ENCODE results near the gene RPTOR. TPM values are rescaled to one million over a fixed set of nuclear protein-coding genes. Genes with fewer than 3 reads are reported as not detected.

Gene RPTOR
- total and polyA plus RNA-seq, 10 of the 15 experiments (the other 5 are each of a cell fraction or from before 2014, with no cell fraction given) = 0.18 to 32.1 (median 7.8) TPM

DNA sequence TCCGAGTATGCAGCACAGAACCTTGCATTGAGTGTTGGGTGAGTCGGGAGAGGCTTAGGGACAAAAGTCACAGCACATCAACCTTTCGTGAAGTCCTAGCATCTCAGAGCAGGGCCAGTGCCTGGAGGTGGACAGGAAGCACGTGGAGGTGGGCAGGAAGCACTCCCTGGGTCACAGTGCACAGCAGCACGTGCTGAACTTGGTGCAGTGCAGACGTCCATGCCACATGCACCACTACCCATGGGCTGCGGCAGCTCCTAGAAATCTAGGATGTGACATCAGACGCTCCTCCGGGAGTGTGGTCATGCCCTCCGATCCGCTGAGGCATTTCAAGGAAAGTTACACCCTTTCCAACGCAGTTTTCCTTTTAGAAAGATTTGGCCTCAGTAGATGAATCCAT lies 363.6 kb downstream of the RPTOR start (continued):
- TF ChIP-seq, protein P1, sequence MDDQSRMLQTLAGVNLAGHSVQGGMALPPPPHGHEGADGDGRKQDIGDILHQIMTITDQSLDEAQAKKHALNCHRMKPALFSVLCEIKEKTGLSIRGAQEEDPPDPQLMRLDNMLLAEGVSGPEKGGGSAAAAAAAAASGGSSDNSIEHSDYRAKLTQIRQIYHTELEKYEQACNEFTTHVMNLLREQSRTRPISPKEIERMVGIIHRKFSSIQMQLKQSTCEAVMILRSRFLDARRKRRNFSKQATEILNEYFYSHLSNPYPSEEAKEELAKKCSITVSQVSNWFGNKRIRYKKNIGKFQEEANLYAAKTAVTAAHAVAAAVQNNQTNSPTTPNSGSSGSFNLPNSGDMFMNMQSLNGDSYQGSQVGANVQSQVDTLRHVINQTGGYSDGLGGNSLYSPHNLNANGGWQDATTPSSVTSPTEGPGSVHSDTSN (IDR thresholded peaks at IDR 0.05; ENCODE audit: insufficient replicate concordance, low read depth, low read length) = no peak

DNA sequence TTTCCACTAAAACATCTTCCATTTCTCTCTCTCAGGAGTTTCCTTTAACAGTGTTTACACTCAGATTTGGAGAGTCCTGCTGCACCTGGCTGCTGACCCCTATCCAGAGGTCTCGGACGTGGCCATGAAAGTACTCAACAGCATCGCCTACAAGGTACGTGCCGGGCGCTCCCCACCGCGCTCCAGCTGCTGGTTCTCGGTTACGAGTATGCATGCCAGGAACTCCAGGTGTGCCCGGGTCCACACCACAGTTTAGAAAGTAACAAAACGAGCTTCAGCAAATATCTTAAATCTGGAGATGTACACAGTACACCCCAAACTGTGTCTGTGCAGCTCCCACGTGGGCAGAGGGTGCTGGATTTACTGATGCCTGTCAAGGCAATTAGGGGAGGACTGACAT lies 364.1 kb downstream of the RPTOR start:
- Histone ChIP-seq H3K4me2 (ENCODE audit: control insufficient read depth, insufficient read depth) (no peak overlapping the region), H3K27me3 (replicated peaks in 1 of 2; ENCODE audit: control insufficient read depth in 2 of 2, insufficient read depth in 2 of 2, low read length in 1 of 2) (no peaks in the 10 kb centered on the region), H3K9me3 (replicated peaks; ENCODE audit: control insufficient read depth, insufficient read depth, low read length) (peaks cover 10% of the 10 kb centered on the region; the same call in 2 of the 3 replicates), H3K36me3 (ENCODE audit: control insufficient read depth in 2 of 2, insufficient read depth in 2 of 2, low read length in 1 of 2) (peaks cover 7 to 13% of the 10 kb centered on the region in 2 experiments; a peak in 3 of 4 replicates), H3K4me3 (no peak overlapping the region), H4K20me1 (ENCODE audit: control insufficient read depth, insufficient read depth) (no peaks in the 10 kb centered on the region), H3K4me1 (ENCODE audit: control insufficient read depth, insufficient read depth, low read length) (peaks cover 40% of the 10 kb centered on the region), H3K79me2 (ENCODE audit: control insufficient read depth, insufficient read depth, low read length) (no peaks in the 10 kb centered on the region), H3K27ac (ENCODE audit: control insufficient read depth, insufficient read depth) (peak overlapping the region; percentile 87), H3K9ac (ENCODE audit: control insufficient read depth, insufficient read depth, low read length) (no peak overlapping the region), H2AFZ (ENCODE audit: control insufficient read depth, low read depth, low read length) (no peak overlapping the region)
- ChIA-PET CTCF (interaction anchor here (0.7 to 2.5 kb wide), 3 partner anchors 9 to 31 kb away, joined by 3 to 30 read pairs (median 5); no protein-coding TSS in a partner anchor), POLR2A (interaction anchor here (2.1 to 3.2 kb wide), 3 partner anchors 8 to 31 kb away, joined by 5 to 23 read pairs (median 12); no protein-coding TSS in a partner anchor), RAD21 (ENCODE audit: unreplicated experiment) (interaction anchor here (1.9 to 2.7 kb wide), 5 partner anchors 8 to 171 kb away, joined by 7 to 37 read pairs (median 11); no protein-coding TSS in a partner anchor), SMC1A (ENCODE audit: uncharacterized antibody, unreplicated experiment) (interaction anchor here (0.8 to 3.3 kb wide), 7 partner anchors 9 to 304 kb away, joined by 3 to 46 read pairs (median 5); no protein-coding TSS in a partner anchor)
- 97% methylated on average over 13 of the region's 13 CpGs for WGBS (ENCODE audit: insufficient coverage, insufficient replicate concordance, low lambda C conversion rate, missing lambda C conversion rate)
- ATAC-seq (no peak), DNase-seq (ENCODE audit: low read depth, low spot score) (no peak), FAIRE-seq (no peak)
- no TSS peak for BruUV-seq (replicated peaks)
- in situ Hi-C loops (cut with MboI) (no loop called here), intact Hi-C loops (cut with micrococcal nuclease; ENCODE audit: unreplicated experiment) (loop anchor here (1.0 kb wide), 1 partner anchor 31 kb away; no protein-coding TSS in a partner anchor)
- TF ChIP-seq ETV6 (conservative IDR thresholded peaks at IDR 0.05 in 1 of 2, IDR thresholded peaks at IDR 0.05 in 1 of 2; ENCODE audit: borderline replicate concordance in 1 of 2, low read depth in 1 of 2) (no peak), RBBP5 (conservative IDR thresholded peaks at IDR 0.05) (no peak), TCF3 (IDR thresholded peaks at IDR 0.05; ENCODE audit: borderline replicate concordance, insufficient read depth, low read depth, low read length) (no peak), RELA (IDR thresholded peaks at IDR 0.05; ENCODE audit: borderline replicate concordance, partially characterized antibody) (no peak), CBX3 (IDR thresholded peaks at IDR 0.05; ENCODE audit: borderline replicate concordance, low read depth) (no peak), POLR2A (IDR thresholded peaks at IDR 0.05; ENCODE audit: low read depth, low read length) (no peak), MYB (IDR thresholded peaks at IDR 0.05; ENCODE audit: borderline replicate concordance, low read depth, low read length) (no peak), SRF (IDR thresholded peaks at IDR 0.05; ENCODE audit: low read depth in 2 of 2, low read length in 2 of 2) (no peak), SMAD1 (IDR thresholded peaks at IDR 0.05; ENCODE audit: low read depth, partially characterized antibody) (no peak), HDGF (IDR thresholded peaks at IDR 0.05) (no peak), NFYA (IDR thresholded peaks at IDR 0.05; ENCODE audit: borderline replicate concordance, low read depth, low read length) (no peak), SMC3 (IDR thresholded peaks at IDR 0.05; ENCODE audit: borderline replicate concordance, low read length) (no peak), POLR2AphosphoS2 (IDR thresholded peaks at IDR 0.05; ENCODE audit: low read depth, low read length) (no peak)
- TF ChIP-seq, protein P2, sequence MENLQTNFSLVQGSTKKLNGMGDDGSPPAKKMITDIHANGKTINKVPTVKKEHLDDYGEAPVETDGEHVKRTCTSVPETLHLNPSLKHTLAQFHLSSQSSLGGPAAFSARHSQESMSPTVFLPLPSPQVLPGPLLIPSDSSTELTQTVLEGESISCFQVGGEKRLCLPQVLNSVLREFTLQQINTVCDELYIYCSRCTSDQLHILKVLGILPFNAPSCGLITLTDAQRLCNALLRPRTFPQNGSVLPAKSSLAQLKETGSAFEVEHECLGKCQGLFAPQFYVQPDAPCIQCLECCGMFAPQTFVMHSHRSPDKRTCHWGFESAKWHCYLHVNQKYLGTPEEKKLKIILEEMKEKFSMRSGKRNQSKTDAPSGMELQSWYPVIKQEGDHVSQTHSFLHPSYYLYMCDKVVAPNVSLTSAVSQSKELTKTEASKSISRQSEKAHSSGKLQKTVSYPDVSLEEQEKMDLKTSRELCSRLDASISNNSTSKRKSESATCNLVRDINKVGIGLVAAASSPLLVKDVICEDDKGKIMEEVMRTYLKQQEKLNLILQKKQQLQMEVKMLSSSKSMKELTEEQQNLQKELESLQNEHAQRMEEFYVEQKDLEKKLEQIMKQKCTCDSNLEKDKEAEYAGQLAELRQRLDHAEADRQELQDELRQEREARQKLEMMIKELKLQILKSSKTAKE (IDR thresholded peaks at IDR 0.05; ENCODE audit: low read depth, poor library complexity, severe bottlenecking) = no peak
- TF ChIP-seq, protein P3, sequence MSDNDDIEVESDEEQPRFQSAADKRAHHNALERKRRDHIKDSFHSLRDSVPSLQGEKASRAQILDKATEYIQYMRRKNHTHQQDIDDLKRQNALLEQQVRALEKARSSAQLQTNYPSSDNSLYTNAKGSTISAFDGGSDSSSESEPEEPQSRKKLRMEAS (IDR thresholded peaks at IDR 0.05; ENCODE audit: low read depth, low read length) = no peak
- TF ChIP-seq, protein P4, sequence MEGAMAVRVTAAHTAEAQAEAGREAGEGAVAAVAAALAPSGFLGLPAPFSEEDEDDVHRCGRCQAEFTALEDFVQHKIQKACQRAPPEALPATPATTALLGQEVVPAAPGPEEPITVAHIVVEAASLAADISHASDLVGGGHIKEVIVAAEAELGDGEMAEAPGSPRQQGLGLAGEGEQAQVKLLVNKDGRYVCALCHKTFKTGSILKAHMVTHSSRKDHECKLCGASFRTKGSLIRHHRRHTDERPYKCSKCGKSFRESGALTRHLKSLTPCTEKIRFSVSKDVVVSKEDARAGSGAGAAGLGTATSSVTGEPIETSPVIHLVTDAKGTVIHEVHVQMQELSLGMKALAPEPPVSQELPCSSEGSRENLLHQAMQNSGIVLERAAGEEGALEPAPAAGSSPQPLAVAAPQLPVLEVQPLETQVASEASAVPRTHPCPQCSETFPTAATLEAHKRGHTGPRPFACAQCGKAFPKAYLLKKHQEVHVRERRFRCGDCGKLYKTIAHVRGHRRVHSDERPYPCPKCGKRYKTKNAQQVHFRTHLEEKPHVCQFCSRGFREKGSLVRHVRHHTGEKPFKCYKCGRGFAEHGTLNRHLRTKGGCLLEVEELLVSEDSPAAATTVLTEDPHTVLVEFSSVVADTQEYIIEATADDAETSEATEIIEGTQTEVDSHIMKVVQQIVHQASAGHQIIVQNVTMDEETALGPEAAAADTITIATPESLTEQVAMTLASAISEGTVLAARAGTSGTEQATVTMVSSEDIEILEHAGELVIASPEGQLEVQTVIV (IDR thresholded peaks at IDR 0.05; ENCODE audit: borderline replicate concordance, partially characterized antibody) = no peak
